PFSK-1 (cell line): ENCODE results near the gene SERPINA5.

Source experiments
- FOXP2 ChIP-seq: optimal IDR thresholded peaks from 2 replicates; pipeline ENCODE3; 2011; ENCODE audit warnings: borderline replicate concordance, control low read depth, inconsistent platforms; ENCODE audit not compliant: insufficient read depth; ENCODE audit errors: extremely low read length, extremely low read depth
- POLR2AphosphoS5 ChIP-seq: IDR thresholded peaks from 2 replicates; pipeline ENCODE4 v1.6.1; 2012; ENCODE audit warnings: low read depth, mild to moderate bottlenecking, control low read depth, low read length, moderate library complexity
- SIN3A ChIP-seq: IDR thresholded peaks from 2 replicates; pipeline ENCODE4 v1.6.1; 2012; ENCODE audit warnings: mild to moderate bottlenecking, low read length, moderate library complexity, borderline replicate concordance; ENCODE audit not compliant: insufficient read depth
- TAF1 ChIP-seq: IDR thresholded peaks from 2 replicates; pipeline ENCODE4 v1.6.1; 2012; ENCODE audit warnings: low read length, control low read depth, borderline replicate concordance; ENCODE audit not compliant: insufficient read depth
- TF ChIP-seq, protein P1 (sequence below), 2 experiments: IDR thresholded peaks; 2 replicates each; pipeline versions ENCODE4 v1.6.1 to v1.8.0; 2011 to 2012; ENCODE audit warnings: low read depth in 2 of 2, low read length in 2 of 2, control low read depth in 1 of 2, inconsistent platforms in 1 of 2, mild to moderate bottlenecking in 1 of 2, moderate library complexity in 1 of 2; ENCODE audit not compliant: insufficient read depth in 1 of 2

SERPINA5 gene

DNA sequence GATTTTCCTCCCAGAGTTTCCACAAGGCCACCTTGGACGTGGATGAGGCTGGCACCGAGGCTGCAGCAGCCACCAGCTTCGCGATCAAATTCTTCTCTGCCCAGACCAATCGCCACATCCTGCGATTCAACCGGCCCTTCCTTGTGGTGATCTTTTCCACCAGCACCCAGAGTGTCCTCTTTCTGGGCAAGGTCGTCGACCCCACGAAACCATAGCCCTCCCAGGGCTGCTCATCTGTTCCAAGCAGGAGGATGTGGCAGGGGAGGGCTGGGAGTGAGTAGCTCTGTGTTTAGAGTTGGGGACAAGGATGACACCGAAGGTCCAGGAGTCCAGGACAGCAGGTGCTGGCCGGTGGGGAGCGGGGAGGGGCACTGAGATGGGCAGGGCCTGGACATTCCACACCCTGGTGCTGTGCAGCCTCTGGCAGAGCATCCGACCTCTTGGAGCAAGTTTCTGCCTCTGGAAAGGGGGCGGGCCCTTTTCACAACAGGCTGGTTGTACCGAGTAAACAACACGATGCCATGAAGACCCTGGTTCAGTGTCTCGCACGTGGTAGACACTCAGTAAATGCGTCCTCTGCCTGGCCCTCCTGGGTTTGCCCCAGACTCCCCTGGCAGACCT is 11.7 kb upstream of the SERPINA5 start:
- TF ChIP-seq TAF1, result no peak
- TF ChIP-seq SIN3A, result no peak
- no peak for TF ChIP-seq FOXP2

DNA sequence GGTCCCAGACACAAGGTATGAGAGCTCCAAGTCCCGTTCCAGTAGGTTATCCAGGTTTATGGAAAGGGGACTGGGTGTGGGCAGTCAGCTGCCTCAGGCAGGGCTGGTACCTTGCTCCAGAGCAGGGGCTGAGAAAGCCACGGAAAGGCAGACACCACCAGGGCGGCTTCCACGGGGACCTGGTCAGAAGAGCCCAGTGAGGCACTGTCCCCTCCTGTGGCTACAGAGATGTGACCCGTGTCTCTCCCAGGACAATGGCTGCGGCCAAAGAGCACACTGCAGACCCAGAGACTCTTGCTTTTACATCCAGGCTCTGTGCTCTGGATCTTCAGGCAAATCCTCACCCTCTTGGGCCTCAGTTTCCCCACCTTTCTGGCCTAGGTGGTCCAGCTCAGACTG is 11.2 kb upstream of the SERPINA5 start:
- TF ChIP-seq POLR2AphosphoS5, result no peak
- TF ChIP-seq SIN3A, result no peak
- TF ChIP-seq FOXP2, result no peak
- TF ChIP-seq TAF1, result no peak
- TF ChIP-seq, protein P1, sequence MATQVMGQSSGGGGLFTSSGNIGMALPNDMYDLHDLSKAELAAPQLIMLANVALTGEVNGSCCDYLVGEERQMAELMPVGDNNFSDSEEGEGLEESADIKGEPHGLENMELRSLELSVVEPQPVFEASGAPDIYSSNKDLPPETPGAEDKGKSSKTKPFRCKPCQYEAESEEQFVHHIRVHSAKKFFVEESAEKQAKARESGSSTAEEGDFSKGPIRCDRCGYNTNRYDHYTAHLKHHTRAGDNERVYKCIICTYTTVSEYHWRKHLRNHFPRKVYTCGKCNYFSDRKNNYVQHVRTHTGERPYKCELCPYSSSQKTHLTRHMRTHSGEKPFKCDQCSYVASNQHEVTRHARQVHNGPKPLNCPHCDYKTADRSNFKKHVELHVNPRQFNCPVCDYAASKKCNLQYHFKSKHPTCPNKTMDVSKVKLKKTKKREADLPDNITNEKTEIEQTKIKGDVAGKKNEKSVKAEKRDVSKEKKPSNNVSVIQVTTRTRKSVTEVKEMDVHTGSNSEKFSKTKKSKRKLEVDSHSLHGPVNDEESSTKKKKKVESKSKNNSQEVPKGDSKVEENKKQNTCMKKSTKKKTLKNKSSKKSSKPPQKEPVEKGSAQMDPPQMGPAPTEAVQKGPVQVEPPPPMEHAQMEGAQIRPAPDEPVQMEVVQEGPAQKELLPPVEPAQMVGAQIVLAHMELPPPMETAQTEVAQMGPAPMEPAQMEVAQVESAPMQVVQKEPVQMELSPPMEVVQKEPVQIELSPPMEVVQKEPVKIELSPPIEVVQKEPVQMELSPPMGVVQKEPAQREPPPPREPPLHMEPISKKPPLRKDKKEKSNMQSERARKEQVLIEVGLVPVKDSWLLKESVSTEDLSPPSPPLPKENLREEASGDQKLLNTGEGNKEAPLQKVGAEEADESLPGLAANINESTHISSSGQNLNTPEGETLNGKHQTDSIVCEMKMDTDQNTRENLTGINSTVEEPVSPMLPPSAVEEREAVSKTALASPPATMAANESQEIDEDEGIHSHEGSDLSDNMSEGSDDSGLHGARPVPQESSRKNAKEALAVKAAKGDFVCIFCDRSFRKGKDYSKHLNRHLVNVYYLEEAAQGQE (IDR thresholded peaks at IDR 0.05; ENCODE audit: insufficient read depth in 1 of 2, low read depth in 2 of 2, low read length in 2 of 2), result no peak

DNA sequence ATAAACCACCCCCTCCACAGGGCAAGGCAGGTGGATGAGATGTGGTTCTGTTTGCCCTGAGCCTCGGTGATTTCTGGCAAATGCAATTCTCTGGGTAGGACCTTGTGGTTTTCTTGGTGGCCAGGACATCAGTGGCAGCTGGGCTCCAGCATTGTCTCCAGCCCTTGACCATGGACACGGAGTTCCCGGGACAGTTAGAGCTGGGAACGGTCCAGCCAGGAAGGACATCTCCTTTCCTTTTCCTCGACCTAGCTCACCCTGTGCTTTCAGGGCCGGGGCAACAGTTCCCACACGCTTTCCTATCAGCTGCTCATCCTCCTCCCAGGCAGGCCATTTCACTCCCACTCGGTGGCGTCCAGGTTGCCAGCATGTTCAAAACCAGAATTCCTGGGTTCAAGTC is 10.8 kb upstream of the SERPINA5 start:
- TF ChIP-seq TAF1, result no peak
- no peak for TF ChIP-seq POLR2AphosphoS5
- TF ChIP-seq, protein P1 (IDR thresholded peaks at IDR 0.05; ENCODE audit: insufficient read depth in 1 of 2, low read depth in 2 of 2, low read length in 2 of 2), result no peak
- TF ChIP-seq SIN3A, result no peak
- TF ChIP-seq FOXP2, result no peak

DNA sequence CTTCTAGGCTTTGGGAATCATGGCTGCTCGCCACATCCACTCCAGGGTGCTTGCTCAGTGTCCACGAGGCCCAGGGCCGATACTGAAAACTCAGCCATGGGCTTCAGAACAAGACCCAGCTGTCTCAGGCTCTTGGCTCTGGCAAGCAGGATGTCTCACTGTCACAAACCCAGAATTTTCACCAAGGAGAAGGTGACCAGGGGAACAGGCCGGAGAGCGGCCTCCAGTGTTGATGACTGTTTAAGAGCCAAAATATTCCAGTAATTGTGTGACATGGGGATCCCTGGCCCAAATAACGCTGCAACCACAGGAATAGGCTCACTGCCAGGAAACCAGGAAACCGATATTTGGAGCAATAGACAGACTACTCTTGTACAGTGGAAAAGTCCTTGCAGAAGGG is 9.8 kb upstream of the SERPINA5 start:
- TF ChIP-seq, protein P1 (IDR thresholded peaks at IDR 0.05; ENCODE audit: insufficient read depth in 1 of 2, low read depth in 2 of 2, low read length in 2 of 2), result no peak
- TF ChIP-seq SIN3A (no peak), POLR2AphosphoS5 (no peak), TAF1 (no peak), FOXP2 (no peak)

DNA sequence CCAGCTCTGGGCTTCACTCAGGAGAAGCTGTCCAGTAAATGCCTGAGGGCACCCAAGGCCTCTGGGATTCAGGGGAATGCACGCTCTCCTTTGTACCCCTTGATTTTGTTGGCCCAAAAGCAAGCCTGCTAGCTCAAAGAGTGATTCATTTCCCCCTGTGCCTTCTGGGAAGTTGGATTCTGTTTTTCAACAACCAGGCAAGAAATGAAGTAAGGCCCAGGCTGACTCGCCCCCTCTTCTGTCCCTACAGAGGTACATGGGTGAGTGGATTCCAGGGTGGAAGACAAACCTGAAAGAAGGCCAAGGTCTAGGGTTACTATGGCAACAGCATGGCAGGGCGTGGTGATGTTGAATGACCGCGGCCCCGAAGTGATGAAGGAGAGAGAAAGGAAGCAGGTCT is 9.3 kb upstream of the SERPINA5 start:
- TF ChIP-seq POLR2AphosphoS5, result no peak
- TF ChIP-seq, protein P1 (IDR thresholded peaks at IDR 0.05; ENCODE audit: insufficient read depth in 1 of 2, low read depth in 2 of 2, low read length in 2 of 2), result no peak
- TF ChIP-seq SIN3A, result no peak
- no peak for TF ChIP-seq FOXP2
- TF ChIP-seq TAF1, result no peak
